ENCODE measurements around the gene IMPG1.

IMPG1 gene, protein sequence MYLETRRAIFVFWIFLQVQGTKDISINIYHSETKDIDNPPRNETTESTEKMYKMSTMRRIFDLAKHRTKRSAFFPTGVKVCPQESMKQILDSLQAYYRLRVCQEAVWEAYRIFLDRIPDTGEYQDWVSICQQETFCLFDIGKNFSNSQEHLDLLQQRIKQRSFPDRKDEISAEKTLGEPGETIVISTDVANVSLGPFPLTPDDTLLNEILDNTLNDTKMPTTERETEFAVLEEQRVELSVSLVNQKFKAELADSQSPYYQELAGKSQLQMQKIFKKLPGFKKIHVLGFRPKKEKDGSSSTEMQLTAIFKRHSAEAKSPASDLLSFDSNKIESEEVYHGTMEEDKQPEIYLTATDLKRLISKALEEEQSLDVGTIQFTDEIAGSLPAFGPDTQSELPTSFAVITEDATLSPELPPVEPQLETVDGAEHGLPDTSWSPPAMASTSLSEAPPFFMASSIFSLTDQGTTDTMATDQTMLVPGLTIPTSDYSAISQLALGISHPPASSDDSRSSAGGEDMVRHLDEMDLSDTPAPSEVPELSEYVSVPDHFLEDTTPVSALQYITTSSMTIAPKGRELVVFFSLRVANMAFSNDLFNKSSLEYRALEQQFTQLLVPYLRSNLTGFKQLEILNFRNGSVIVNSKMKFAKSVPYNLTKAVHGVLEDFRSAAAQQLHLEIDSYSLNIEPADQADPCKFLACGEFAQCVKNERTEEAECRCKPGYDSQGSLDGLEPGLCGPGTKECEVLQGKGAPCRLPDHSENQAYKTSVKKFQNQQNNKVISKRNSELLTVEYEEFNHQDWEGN

GRCh38 chr6:76072562-76072961 is at the start of gene IMPG1:
IMPG1 (minus strand) TSS chr6:76072662; CDS start chr6:76072488, 174 bp downstream.
- no peak for DNase-seq

GRCh38 chr6:76120302-76120701 is 47.8 kb upstream of the IMPG1 start:
- DNase-seq: no peak

DNA sequence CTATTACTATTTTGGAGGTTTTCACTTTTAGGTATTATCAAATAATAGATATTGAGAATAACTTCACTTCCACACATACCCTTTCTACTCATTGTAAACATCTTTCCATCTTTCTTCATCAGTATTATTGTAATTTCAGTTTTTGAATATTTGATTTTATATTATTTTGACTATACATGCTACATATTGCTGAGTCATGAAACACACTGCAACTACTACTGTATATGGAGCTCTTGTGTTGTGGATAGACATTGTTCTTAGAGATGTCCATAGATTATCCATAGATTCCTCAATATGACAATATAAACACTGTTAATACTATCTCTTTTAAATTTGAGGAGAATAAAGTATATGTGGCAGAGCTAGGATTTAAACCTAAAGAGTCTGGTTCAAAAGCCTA is 819 bp upstream of the IMPG1 start:
- DNase-seq: no peak

GRCh38 chr6:76057469-76057868 is 15.0 kb downstream of the IMPG1 start:
- DNase-seq: no peak

DNA sequence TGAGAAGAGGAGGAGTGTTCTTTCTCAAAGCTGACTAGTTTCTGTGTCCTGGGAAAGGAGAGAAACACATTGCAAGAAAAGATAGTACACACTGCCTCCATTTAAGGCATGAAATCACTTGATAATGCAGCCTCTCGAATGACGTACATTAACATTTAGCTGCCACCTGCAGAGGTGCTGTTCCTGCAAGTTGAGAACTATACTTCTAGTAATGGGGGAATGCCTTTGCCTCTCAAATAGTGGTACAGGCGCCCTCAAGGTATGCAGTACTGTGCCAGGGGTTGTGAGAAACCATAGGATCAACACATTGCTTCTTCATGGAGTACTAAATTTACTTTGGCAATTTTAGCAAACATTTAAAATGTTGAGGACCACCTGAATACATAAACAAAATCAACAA is 20.1 kb downstream of the IMPG1 start:
- DNase-seq: no peak

DNA sequence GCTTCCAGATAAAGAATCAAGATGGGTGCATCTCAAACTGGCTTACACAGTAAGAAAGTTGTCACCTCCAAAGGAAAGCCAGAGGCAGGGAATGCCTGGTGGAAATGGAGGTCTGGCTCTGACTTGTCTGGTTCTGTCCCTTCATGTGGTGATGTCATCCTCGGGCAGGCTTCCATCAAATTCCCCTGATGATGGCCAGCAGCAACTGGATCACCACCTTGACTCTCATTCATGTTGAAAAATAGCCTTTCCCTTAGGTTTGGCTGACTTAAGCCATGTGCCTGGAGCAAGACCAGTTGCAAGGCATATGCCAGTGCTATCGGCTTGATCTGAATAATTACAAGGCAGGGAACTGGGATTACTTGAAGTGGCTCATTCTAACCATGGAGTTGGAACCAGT is 28.8 kb downstream of the IMPG1 start:
- no peak for DNase-seq

GRCh38 chr6:76035713-76036112 is 36.7 kb downstream of the IMPG1 start:
- no peak for DNase-seq

DNA sequence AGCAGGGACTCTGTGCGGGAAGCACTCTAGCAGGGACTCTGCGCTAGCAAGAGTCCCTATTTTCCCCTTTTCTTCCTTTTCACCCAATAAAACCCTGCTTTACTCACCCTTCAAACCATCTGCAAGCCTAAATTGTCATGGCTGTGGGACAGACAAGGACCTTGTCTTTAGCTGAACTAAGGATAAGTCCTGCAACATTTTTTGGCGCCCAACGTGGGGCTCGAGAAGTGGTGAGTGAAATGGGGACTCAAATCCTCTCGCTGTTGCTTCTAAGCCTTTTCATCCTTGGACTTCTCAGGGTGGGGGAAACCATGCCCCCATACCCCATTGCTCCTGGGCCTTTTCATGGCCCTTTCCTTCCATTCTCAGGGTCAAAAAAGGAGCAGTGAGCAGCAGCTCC is 46.4 kb downstream of the IMPG1 start:
- DNase-seq: no peak

- no peak for DNase-seq
Observed at GRCh38 chr6:76014626-76015530, 57.6 kb downstream of the IMPG1 start.

DNA sequence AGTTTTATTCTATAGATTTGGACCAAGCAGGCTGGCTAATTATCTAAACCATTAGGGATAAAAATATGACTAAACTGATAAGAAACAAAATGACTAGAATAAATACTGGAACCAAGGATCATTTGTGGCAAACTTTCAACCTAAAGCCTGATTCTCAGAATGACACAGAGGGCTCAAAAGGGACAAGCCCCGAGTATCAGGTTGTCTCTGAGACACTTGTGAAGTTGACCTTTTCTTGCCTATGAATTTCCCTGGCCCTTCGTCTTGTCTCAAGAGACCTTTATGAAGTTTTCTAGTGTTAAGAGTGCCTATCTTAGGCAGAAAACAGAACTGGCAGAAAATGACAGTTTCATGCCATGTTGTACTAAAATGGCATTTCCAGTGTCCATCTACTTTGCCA is 68.3 kb downstream of the IMPG1 start:
- no peak for DNase-seq

GRCh38 chr6:76003686-76004085 is 68.8 kb downstream of the IMPG1 start:
- DNase-seq: no peak

GRCh38 chr6:76003113-76003512 is 69.3 kb downstream of the IMPG1 start:
- no peak for DNase-seq

GRCh38 chr6:76000629-76001028 is 71.8 kb downstream of the IMPG1 start:
- no peak for DNase-seq

GRCh38 chr6:75997696-75998095 is 74.8 kb downstream of the IMPG1 start:
- no peak for DNase-seq

- no peak for DNase-seq
Observed at GRCh38 chr6:75993236-75994162, 79.0 kb downstream of the IMPG1 start.

- no peak for DNase-seq
Observed at GRCh38 chr6:75991941-75992340, 80.5 kb downstream of the IMPG1 start.

GRCh38 chr6:75986935-75987334 is 85.5 kb downstream of the IMPG1 start:
- DNase-seq: no peak

DNA sequence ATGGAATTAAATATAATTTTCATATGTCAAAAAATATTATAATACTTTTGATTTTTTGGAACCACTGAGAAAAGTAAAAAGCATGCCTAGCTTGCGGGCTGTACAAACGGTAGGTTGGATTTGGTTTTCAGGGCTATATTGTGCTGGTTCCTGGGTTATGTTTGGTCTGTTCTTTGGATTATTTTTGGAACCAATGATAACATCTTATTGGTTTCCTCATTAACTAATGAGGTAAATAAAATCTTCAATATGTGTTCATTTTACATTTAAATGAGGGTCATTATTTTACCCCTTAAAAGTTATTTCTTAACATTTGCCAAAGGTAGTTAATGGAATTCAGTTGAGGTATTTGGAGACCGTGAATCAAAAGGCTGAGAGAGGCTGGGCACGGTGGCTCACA is 96.6 kb downstream of the IMPG1 start:
- no peak for DNase-seq

DNA sequence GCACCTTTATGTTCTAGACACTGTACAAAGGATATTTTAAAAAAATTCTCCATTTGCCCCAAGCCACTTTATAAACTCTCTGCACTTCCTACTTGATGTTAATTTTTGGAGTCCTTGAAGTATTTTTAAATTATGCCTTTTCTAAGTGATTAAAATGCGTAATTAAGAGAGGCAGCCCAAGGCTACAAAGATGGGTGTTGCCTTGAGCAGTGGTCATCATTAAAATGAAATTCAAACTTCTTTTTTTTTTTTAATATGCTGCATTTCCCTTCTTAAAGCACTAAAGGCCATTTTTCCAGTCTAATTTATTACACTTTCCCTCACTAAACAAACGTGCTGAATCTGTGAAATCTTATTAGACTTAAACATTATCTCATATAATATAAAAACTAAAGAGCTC is 102.4 kb downstream of the IMPG1 start:
- DNase-seq: no peak

DNA sequence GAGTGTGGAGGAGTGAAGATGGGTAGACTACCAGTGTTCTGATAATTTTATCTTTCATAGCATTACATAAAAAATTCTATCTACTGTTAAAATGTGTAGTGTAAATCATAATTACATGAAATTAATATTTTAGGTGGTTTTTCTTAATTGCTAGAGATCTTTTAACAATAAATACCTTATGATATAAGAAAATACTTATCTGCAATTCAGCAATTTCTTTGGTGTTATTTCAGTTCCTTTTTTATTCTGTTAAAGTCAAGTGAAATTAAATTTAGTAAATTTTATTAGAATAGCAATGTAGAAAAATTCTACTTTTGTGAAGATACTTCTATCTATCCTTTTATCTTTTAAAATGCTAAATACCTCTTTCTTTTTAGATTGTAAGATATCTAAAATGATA is 104.3 kb downstream of the IMPG1 start:
- no peak for DNase-seq

GRCh38 chr6:75963569-75963968 is 108.9 kb downstream of the IMPG1 start:
- no peak for DNase-seq

DNA sequence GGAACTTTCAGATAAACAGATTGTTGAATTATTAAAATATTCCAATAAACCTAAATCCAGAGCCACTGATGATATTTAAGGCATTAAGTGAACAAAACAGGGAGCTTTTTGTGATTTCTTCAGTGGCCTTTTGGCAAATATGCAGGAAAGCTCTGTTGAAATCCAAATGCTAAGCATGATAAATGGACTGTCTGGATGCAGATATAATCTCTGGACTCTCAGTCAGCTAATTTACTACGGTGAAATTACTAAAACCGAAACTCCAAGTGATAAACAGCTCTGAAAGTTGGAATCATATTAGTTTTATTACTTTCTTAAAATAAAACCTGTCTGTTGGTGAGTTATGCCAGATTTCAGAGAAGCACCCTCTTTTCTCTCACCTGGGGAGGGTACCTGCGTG is 120.3 kb downstream of the IMPG1 start:
- DNase-seq: no peak

All from NCI-H2227 treated with DMSO at 0.1 percent for 48 hours (cell line).